ENCODE results near the gene TAGLN3.
A peak's percentile ranks its signal among the peaks of the same experiment; 100 is the strongest.

Gene TAGLN3

GRCh38 chr3:111998636-111999483 is at the start of gene TAGLN3:
Gene TAGLN3 (plus strand): TSS chr3:111998922. CDS start chr3:111999423, 501 bp downstream.
- DNase-seq (ENCODE audit: low read depth, low spot score), result peak; percentile 76

GRCh38 chr3:111949712-111950111 is 49.0 kb upstream of the TAGLN3 start:
- DNase-seq (ENCODE audit: low read depth, low spot score), result no peak

- DNase-seq (ENCODE audit: low read depth, low spot score), result no peak
Measured at GRCh38 chr3:111951032-111951431, 47.7 kb upstream of the TAGLN3 start.

GRCh38 chr3:111952086-111952485 is 46.6 kb upstream of the TAGLN3 start:
- no peak for DNase-seq (ENCODE audit: low read depth, low spot score)

- DNase-seq (ENCODE audit: low read depth, low spot score), result no peak
Measured at GRCh38 chr3:111952866-111953450, 45.8 kb upstream of the TAGLN3 start.

GRCh38 chr3:111954228-111954990 is 44.3 kb upstream of the TAGLN3 start:
- DNase-seq (ENCODE audit: low read depth, low spot score), result peak; percentile 65

GRCh38 chr3:111955876-111956275 is 42.8 kb upstream of the TAGLN3 start:
- no peak for DNase-seq (ENCODE audit: low read depth, low spot score)

- DNase-seq (ENCODE audit: low read depth, low spot score), result no peak
Measured at GRCh38 chr3:111956449-111956848, 42.3 kb upstream of the TAGLN3 start.

- no peak for DNase-seq (ENCODE audit: low read depth, low spot score)
Measured at GRCh38 chr3:111956995-111957734, 41.6 kb upstream of the TAGLN3 start.

- DNase-seq (ENCODE audit: low read depth, low spot score), result no peak
Measured at GRCh38 chr3:111961461-111962164, 37.1 kb upstream of the TAGLN3 start.

- DNase-seq (ENCODE audit: low read depth, low spot score), result peak; percentile 32
Measured at GRCh38 chr3:111963424-111963823, 35.3 kb upstream of the TAGLN3 start.

- DNase-seq (ENCODE audit: low read depth, low spot score), result no peak
Measured at GRCh38 chr3:111965484-111965883, 33.2 kb upstream of the TAGLN3 start.

GRCh38 chr3:111967068-111967467 is 31.7 kb upstream of the TAGLN3 start:
- no peak for DNase-seq (ENCODE audit: low read depth, low spot score)

GRCh38 chr3:111967651-111968274 is 31.0 kb upstream of the TAGLN3 start:
- DNase-seq (ENCODE audit: low read depth, low spot score), result peak; percentile 88

- no peak for DNase-seq (ENCODE audit: low read depth, low spot score)
Measured at GRCh38 chr3:111968319-111969054, 30.2 kb upstream of the TAGLN3 start.

GRCh38 chr3:111970376-111970775 is 28.3 kb upstream of the TAGLN3 start:
- DNase-seq (ENCODE audit: low read depth, low spot score), result no peak

- DNase-seq (ENCODE audit: low read depth, low spot score), result no peak
Measured at GRCh38 chr3:111971533-111972130, 27.1 kb upstream of the TAGLN3 start.

GRCh38 chr3:111972891-111973290 is 25.8 kb upstream of the TAGLN3 start:
- no peak for DNase-seq (ENCODE audit: low read depth, low spot score)

GRCh38 chr3:111975131-111975530 is 23.6 kb upstream of the TAGLN3 start:
- no peak for DNase-seq (ENCODE audit: low read depth, low spot score)

Data from astrocyte of the hippocampus (primary cell).